ENCODE results near the gene ERP44.

DNA sequence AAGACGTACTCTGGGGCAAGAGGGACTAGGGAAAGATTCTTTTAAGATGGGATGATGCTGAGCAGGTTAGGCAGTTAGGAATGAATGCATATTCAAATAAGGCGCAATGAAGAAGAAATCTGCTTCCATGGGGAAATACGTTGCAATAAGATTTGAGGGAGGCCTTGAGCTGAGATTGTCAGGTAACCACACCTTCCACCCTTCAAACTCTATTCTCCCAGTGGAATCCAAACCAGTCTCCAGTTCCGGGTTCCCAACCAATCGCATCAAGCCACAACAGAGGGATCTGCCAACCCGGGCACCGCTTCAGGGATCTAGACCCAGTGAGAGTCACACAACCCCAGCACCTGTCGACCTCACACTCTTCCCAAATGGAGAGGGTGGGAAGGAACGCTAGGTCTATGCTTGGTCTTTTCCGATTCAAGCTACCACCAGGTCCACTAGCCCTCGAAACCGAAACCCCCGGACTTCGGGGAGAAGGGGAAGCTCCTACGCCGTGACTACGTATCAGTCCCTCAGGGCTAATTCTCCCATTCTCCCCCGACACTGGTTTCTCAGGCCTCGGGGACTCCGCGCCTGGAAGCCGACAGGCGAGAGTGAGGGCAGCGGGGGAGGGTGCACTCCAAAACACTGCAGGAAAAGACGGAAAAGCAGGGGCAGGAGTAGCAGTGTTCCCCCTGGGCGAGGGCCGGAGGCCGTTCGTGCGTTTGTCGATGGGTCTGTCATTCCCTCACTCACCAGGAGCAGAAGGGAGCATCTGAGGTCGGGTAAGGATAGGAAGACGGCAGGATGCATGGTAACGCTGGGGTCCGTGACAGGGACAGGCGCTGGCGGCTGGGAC, 534 bp downstream of the ERP44 start:
- TF ChIP-seq CTCF (IDR thresholded peaks at IDR 0.05; ENCODE audit: insufficient read depth, low read length, poor library complexity, severe bottlenecking) (no peak), EZH2phosphoT487 (conservative IDR thresholded peaks at IDR 0.05; ENCODE audit: low read length) (no peak)
